IPS-18c (cell line): ENCODE data around the gene SMC2.

Source experiments
- H3K4me3 ChIP-seq: 2 replicates; pipeline ENCODE4 v1.7.0; 2013; ENCODE audit warnings: low read depth, mild to moderate bottlenecking, low read length, moderate library complexity; ENCODE audit not compliant: insufficient read depth
- H3K9me3 ChIP-seq: one replicate; pipeline ENCODE4 v1.6.1; 2013; ENCODE audit warnings: mild to moderate bottlenecking, low read length, moderate library complexity; ENCODE audit not compliant: control insufficient read depth, insufficient read depth

Gene SMC2

DNA sequence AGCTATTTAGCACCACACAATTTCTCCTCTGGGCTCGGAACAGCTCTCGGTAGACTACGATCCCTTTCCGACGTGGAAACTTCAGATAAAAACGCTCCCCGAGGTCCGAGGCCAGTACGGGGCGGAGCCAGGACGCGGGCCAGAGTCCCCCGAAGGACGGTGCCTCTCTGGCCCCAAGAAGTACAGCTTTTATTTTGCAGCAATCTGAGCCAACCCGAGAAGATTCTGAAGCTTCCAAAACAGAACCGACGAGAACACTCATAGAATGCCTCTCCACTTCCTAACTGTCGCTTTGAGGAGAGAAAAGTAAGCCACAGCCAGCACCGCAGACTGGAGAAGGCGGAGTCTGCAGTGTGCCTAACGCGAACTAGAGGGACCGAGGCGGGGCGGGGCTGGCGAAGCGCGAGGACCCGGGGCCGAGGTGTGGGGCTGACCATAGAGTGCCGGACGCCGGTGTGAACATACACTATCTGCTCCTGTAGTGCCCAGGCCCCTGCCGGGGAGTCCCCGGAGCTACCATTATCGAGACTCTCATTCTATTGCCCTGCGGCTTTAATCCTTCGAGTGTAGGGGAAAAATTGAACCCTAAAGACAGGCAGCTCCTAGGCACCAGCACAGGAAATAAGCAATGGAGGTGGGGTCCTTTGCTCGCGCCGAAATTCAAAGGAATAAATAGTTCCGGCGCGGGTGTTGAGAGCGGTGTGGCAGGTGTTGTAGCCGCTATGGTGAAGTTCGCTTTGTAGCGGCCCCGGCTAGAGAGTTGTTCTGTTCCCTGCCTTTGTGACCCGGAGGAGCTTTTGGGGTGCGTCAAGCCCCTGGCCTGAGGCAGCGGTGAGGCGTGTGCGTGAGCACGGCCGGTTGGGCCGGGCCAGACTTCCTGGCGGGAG is at the start of gene SMC2:
TSS of gene SMC2 (plus strand) at position 663 of the 887 bp plus-strand sequence. CDS start 1,076 bp downstream, outside the sequence.
- peak within 1 kb of the TSS; percentile 85 for H3K4me3 ChIP-seq
- no peaks in the 10 kb centered on the region for H3K9me3 ChIP-seq

DNA sequence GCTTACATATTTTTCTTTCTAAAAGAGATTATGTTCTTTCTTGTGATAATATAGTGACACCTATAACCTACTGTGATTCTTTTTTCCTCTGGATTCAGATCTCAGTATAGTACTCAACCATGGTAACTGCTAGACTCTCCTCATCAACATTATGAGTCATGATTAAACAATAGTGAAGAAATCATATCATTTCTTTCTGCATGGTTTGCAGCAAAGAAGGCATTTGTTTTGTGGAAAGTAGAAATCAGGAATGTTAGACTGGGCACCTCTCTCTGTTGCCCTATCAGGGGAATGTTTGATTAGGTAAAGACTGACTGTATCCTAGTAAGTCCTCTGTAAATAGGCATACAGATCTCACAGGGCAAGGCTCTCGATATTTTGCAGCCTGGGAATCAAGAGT is 25.6 kb upstream of the SMC2 start:
- no peaks in the 10 kb centered on the region for H3K9me3 ChIP-seq

DNA sequence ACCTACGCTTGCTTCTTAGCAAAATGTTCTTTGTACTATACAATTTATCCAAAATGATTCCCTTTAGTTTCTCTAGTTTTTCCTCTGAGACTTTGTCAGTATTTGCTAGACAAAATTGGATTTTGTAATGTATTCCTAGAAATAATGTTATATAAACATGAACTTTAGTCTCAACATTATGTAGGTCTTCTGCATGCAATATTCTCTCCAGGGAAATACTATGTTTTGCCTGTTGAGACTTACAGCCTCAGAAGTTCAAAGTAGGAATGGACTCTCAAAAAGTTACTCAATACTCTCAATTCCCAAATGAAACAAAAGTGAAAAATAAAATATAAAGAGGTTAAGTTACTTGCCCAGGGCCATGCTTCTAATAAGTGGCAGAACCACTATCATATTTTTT is 24.8 kb upstream of the SMC2 start:
- Histone ChIP-seq H3K4me3 (no peak overlapping the region), H3K9me3 (no peaks in the 10 kb centered on the region)

More for the DNA sequence above, 25.6 kb upstream of the SMC2 start:
- no peak overlapping the region for H3K4me3 ChIP-seq

DNA sequence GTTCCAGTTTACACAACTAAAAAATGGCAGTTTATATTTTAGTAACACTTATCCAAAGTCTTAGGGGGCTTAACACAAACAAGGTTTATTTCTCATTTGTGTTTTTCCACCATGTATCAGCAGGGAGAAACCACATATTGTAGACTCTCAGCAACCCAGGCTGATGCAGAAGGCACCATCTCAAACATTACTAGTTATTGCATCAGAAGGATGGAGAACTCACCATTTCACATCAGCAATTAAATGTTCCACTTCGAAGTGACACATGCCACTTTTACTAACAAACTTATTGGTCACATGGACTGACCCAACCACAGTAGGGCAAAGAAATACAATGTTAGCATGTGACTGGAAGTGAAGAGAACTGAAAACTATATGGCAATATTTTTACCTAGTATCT is 22.5 kb upstream of the SMC2 start:
- Histone ChIP-seq H3K9me3 (no peaks in the 10 kb centered on the region), H3K4me3 (no peak overlapping the region)

DNA sequence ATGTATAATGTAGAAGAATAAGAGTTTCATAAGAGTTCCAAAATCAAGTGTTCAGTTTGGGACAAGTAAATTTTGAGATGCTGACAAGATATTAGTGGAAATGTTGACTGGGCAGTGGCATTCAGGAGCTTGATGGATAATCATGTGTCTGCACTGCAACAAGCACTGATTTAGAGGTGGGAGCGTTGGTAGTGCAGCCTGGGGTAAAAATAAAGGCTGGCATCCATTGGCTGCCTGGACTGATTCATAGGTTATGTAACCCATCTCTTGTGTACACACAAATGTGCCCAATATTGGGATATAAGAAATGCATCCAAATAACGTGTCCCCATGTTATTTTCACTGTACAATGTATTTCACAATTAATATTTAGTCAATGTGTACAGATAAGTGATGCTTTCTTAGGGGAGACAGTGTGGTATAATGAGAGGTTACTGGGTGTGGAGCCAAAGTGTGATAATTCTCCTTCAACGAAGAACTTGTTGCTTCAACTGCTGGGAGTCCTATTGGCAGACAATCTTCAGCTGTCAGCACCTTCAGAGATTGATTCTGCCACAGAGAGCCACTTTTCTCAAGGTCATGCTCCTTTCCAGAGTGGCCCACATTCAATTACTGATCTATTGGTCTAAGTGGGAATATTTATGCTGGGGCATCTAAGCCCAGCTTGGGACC is 20.9 kb upstream of the SMC2 start:
- H3K4me3 ChIP-seq: no peak overlapping the region
- H3K9me3 ChIP-seq: no peaks in the 10 kb centered on the region

DNA sequence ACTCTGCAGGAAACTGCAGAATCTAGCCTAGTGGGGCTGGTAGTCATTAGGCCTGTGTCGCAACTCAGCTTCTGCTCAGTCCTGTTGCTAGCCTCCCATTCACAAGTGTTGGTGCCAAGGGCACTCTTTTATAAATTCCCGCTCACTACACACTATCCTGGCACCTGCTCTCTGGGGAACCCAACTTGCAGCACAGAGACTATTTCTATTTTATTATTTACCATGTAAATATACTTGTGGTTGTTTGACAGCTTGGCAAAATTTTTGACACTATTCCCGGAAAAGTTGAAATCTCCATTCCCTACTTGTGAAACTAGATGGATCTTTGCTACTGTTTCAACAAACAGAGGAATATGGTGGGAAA is 20.4 kb upstream of the SMC2 start:
- no peak overlapping the region for H3K4me3 ChIP-seq
- H3K9me3 ChIP-seq: no peaks in the 10 kb centered on the region

DNA sequence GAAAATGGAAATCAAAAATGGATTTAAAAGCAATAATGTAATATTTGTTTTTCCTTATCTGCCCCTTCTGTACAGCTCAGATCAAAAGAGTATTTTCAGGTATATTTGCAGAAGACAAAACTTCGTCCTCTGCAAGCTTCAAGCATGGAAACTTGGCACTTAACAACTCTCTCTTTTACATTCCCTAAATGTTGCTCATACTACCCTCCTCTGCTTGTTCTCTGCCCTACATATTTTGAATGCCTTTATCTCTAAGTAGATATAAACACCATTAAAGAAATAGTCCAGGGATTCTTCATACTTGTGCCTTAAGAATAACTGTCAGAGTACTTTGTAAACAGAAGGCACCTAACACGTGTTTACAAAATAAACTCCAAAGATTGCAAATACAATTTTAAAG is 19.2 kb upstream of the SMC2 start:
- Histone ChIP-seq H3K9me3 (no peaks in the 10 kb centered on the region), H3K4me3 (no peak overlapping the region)

DNA sequence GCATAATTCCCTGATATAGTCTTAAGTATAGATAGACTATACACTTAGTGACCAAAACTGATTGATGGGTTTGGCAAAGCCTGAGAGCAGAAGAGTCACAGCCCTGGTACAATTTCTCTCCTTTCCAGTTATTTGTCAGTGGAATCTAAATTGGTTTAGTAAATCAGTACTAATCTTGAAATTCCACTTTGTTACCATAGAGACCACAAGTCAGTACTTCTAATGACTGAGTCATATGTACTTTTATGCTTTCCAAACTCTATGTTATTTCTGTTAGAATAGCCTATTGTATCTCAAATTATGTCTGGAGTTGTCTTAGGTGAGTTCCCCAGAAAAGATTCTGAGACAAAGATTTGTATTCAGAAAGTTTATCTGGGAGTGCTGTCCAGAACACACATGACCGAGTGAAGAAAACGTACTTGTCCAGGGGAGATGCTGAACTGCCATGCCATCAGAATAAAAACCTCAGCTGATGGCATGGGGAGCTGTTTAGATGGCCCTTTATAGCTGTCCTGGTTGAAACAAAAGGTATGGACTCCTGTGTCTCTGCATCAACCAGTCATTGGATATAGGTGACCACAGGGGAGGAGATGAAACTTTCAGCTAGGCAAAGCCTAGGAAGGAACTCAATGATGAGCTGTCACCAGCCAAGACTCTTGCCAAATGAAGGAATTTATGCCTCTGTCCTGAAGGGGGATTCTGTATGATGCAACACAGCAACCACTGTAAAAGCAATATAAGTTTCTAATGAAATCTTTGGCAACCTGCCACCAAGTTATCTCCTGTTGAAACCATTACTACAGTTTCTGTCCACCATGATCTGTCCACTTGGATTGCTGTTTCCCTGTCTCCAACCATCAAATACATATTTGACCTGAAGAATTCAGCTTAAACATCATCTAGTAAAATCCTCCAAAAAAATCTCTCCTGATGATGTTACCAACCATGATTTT is 18.0 kb upstream of the SMC2 start:
- Histone ChIP-seq H3K9me3 (no peaks in the 10 kb centered on the region), H3K4me3 (no peak overlapping the region)

DNA sequence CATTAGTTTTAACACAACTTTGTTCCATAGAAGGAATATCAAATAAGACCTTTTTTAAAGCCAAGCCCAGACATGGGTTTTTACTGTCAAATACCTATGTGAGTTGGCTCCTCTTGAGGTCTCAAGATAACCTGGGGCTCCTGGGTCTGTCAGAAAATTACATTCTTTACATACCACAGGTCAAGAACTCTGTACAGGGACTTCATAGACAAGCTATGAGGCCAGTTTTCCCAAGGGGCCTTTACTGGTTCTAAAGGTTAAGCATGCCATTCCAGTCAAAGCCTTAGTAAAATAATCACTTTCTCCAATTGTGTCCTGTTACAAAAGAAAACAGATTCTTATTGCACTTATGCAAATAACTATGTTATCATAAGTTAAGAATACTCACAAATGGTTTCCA is 15.5 kb upstream of the SMC2 start:
- no peaks in the 10 kb centered on the region for H3K9me3 ChIP-seq
- no peak overlapping the region for H3K4me3 ChIP-seq

DNA sequence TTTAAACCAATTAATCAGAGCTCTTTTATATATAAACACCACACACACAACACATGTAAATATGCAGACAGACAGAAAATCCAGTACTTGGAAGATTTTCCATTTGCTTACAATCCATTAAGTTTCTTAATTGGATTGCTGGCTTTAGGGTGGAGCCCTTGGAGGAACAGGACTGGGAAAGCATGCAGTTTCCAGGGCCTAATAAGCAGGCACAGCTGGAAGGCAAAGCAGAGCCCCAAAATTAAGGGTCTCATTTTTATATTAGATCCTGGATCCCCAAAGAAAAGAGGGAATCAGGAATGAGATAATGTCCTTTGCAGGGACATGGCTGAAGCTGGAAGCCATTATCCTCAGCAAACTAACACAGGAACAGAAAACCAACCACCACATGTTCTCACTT is 13.1 kb upstream of the SMC2 start:
- no peak overlapping the region for H3K4me3 ChIP-seq
- H3K9me3 ChIP-seq: no peaks in the 10 kb centered on the region

DNA sequence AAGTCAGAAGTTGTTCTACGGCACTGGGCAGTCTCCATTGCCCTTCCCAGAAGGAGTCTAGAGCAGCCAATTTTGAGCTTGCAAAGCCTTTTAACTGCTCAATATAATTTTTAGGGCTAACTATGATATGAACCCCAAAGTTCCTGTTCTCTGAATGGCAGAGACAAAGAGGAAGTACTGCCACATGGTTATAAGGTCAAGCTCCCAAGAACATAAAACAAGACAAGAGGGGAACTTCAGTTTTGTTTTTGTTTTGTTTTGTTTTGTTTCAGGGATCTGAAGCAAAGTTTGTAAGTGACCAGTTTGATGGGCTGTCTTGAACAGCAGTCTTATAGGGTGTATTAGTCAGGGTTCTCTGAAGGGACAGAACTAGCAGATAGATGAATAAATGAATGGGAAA is 11.9 kb upstream of the SMC2 start:
- H3K4me3 ChIP-seq: no peak overlapping the region

DNA sequence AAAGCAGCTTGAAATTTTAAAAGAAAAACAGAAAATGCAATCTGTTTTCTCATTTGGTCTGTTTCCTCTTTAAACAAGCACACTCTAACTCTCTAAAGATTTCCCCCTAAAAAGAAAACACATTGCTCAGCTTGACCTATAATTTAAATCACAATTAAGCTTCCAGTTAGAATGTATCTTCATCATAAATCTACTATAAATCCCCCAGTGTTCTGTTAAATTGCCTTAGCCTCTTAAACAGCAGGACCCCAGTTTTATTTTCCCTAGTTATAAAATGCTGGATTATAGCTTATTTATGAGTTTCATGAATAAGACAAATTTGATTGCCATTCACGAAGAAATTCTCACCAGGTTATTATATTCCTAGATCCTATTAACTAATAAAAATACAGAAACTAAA is 8.6 kb upstream of the SMC2 start:
- Histone ChIP-seq H3K9me3 (no peaks in the 10 kb centered on the region), H3K4me3 (no peak overlapping the region)

More for the DNA sequence above, 11.9 kb upstream of the SMC2 start:
- H3K9me3 ChIP-seq: no peaks in the 10 kb centered on the region

DNA sequence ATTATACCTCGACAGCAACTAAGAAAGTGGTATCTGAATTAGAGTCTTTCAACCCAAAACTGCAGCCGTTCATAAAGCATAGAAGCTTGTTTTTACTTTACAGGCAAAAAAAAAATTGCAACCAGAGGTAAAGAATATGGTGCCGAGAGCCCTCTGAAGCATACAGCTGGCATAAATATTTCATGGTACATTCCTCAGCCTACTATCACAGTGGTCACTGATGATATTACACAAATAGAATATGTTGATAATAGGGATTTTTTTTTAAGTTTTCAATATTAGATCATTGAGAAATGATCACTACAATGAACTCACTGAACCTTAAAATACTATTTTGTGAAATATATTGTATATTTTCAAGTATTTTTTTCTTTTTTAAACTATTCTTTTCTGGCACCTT is 6.2 kb upstream of the SMC2 start:
- H3K4me3 ChIP-seq: no peak overlapping the region
- no peaks in the 10 kb centered on the region for H3K9me3 ChIP-seq

DNA sequence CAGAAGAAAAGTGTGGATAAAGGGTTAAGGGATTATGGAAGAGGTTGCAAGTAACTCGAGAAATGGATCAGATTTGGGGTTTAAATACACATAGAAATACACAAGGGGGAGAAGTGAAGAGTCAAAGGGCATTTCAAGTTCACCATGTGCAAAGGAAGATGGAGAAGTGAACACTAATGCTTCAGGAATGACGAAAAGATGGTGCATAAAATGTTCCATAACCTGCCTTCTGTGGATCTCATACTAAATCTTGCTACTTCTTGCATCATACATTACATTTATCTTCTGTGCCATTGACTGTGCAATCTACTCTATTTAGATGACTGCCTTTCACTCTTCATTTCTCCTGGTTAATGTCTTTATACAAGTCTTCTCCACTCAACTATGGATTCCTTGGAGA is 5.7 kb upstream of the SMC2 start:
- Histone ChIP-seq H3K9me3 (no peaks in the 10 kb centered on the region), H3K4me3 (no peak overlapping the region)

DNA sequence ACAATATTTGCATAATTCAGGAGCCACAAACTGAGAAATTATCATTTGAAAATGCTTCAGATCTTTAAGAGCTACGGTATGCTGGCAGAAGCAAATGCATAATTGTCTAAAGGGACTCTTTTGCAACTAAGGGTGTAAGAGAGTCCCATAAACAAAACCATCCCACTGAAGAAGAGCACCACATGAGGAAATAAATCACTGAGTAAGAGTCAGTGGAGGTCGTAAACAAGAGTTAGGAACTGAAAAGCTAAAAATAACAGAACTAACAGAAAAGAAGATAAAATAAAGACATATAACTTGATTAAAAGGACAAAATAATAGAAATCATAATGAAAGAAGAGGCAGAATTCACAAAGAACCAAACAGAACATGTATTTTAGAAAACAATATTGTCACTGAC is 3.5 kb upstream of the SMC2 start:
- no peak overlapping the region for H3K4me3 ChIP-seq
- no peaks in the 10 kb centered on the region for H3K9me3 ChIP-seq

DNA sequence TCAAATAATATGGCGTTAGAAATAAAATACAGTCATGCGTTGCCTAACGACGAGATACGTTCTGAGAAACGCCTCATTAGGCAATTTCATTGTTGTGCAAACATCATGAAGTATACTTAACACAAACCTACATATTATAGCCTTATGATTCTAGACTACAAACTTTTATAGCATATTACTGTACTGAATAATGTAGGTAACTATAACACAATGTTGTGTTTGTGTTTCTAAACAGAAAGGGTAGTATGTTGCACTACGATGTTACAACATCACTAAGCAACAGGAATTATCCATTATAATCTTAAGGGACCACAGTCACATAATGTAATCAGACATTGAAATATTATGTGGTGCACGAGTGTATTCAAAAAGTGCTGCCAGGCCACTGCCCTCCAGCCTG is 3.0 kb upstream of the SMC2 start:
- Histone ChIP-seq H3K4me3 (no peak overlapping the region), H3K9me3 (no peaks in the 10 kb centered on the region)

DNA sequence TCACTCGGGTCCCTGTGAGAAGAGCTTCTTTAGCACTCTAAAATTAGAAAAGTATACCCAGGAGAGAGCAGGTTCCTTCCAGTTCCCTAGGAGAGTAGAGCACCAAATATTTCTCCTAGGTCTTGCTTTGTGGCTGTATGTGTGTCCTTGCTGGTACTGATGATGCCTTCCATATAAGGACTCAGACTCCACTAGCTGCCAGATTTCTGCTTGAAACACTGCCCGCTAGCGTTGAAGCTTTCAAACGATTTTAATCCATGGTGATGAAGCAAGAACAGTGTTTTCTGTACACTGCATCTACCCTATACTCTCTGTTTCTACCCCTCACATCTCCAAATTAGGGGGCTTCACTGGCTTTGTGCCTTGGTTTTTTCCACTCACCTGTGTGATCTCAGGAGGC is 2.4 kb upstream of the SMC2 start:
- Histone ChIP-seq H3K4me3 (no peak overlapping the region), H3K9me3 (no peaks in the 10 kb centered on the region)
